Measurements from ENCODE around the gene SMARCA1. TPM values are rescaled to one million over a fixed set of nuclear protein-coding genes. Genes with fewer than 3 reads are reported as not detected.
"Not testable (repeated sequence)": the region's sequence is repeated elsewhere in the genome, so short reads cannot be mapped to it uniquely, and the experiment has no call there.

Gene SMARCA1
- total and polyA plus RNA-seq, 2 of the 13 experiments (the other 11 are each of a cell fraction or from before 2014, with no cell fraction given): 97.7 to 145 TPM

- TF ChIP-seq ZNF780A (CRISPR knock-in tag; IDR thresholded peaks at IDR 0.05): no peak
- no peak for TF ChIP-seq FOXO1 (CRISPR knock-in tag; IDR thresholded peaks at IDR 0.05)
- TF ChIP-seq FOXJ3 (CRISPR knock-in tag; IDR thresholded peaks at IDR 0.05; ENCODE audit: borderline replicate concordance): no peak
- no peak for TF ChIP-seq TOPORS (CRISPR knock-in tag; IDR thresholded peaks at IDR 0.05)
- TF ChIP-seq ZNF674 (CRISPR knock-in tag; IDR thresholded peaks at IDR 0.05; ENCODE audit: low read depth): no peak
Observed at GRCh38 chrX:129565046-129565650, 41.9 kb upstream of the SMARCA1 start (continued).

- POLR2A ChIA-PET; H3K27ac ChIP-seq (ENCODE audit: extremely low read length, insufficient read depth, low read length); H3K27me3 ChIP-seq (ENCODE audit: control insufficient read depth in 1 of 2, insufficient read depth in 2 of 2, low read length in 2 of 2); H3K79me2 ChIP-seq (ENCODE audit: insufficient read depth, low read length); DNase-seq (ENCODE audit: low spot score); H3K9me3 ChIP-seq (ENCODE audit: low read length); H4K20me1 ChIP-seq (ENCODE audit: insufficient read depth, low read length); ATAC-seq; H3K4me1 ChIP-seq (ENCODE audit: insufficient read depth, low read length); H3K4me2 ChIP-seq (ENCODE audit: low read depth, low read length); intact Hi-C loops (cut with micrococcal nuclease; ENCODE audit: unreplicated experiment); CTCF ChIA-PET (ENCODE audit: low intra/inter-chr PET ratio, low total read pairs); H3K4me3 ChIP-seq (replicated peaks in 1 of 3; ENCODE audit: insufficient read depth in 1 of 3, low read depth in 2 of 3, low read length in 3 of 3); H3K9ac ChIP-seq (ENCODE audit: insufficient read depth, low read depth, low read length); H2AFZ ChIP-seq (ENCODE audit: low read length); BruUV-seq (replicated peaks); FAIRE-seq; in situ Hi-C loops (cut with HindIII; ENCODE audit: extremely low pct_ligation_motif_present, low pct_unique_long_range_greater_than_20kb): not testable (repeated sequence)
- peaks cover 3 to 30% of the 10 kb centered on the region in 2 experiments; a peak in 4 of 5 replicates for H3K36me3 ChIP-seq (replicated peaks in 1 of 2; ENCODE audit: control insufficient read depth in 1 of 2, insufficient read depth in 2 of 2, low read length in 2 of 2)
- 100% methylated on average over 1 of the region's 5 CpGs for WGBS (ENCODE audit: low lambda C conversion rate)
Observed at GRCh38 chrX:129564345-129564744, 41.1 kb upstream of the SMARCA1 start.

GRCh38 chrX:129561453-129561852 lies 38.2 kb upstream of the SMARCA1 start:
- Histone ChIP-seq H3K79me2 (ENCODE audit: insufficient read depth, low read length) (no peaks in the 10 kb centered on the region), H3K27me3 (ENCODE audit: control insufficient read depth in 1 of 2, insufficient read depth in 2 of 2, low read length in 2 of 2) (no peaks in the 10 kb centered on the region), H4K20me1 (ENCODE audit: insufficient read depth, low read length) (no peaks in the 10 kb centered on the region), H2AFZ (ENCODE audit: low read length) (no peak overlapping the region), H3K4me1 (ENCODE audit: insufficient read depth, low read length) (no peaks in the 10 kb centered on the region), H3K4me2 (ENCODE audit: low read depth, low read length) (no peak overlapping the region), H3K27ac (ENCODE audit: extremely low read length, insufficient read depth, low read length) (no peak overlapping the region), H3K4me3 (replicated peaks in 1 of 3; ENCODE audit: insufficient read depth in 1 of 3, low read depth in 2 of 3, low read length in 3 of 3) (no peak overlapping the region), H3K36me3 (replicated peaks in 1 of 2; ENCODE audit: control insufficient read depth in 1 of 2, insufficient read depth in 2 of 2, low read length in 2 of 2) (peaks cover 3 to 37% of the 10 kb centered on the region in 2 experiments; a peak in 4 of 5 replicates), H3K9ac (ENCODE audit: insufficient read depth, low read depth, low read length) (no peak overlapping the region), H3K9me3 (ENCODE audit: low read length) (no peaks in the 10 kb centered on the region)
- TF ChIP-seq POGK (CRISPR knock-in tag; conservative IDR thresholded peaks at IDR 0.05) (no peak), SIN3B (IDR thresholded peaks at IDR 0.05; ENCODE audit: low read length) (no peak), MXD3 (CRISPR knock-in tag; IDR thresholded peaks at IDR 0.05) (no peak), ZNF512 (CRISPR knock-in tag; IDR thresholded peaks at IDR 0.05) (no peak), NFE2 (CRISPR knock-in tag; IDR thresholded peaks at IDR 0.05) (no peak), SRF (IDR thresholded peaks at IDR 0.05; ENCODE audit: low read depth, low read length) (no peak)
- no TSS peak for BruUV-seq (replicated peaks)
- ChIA-PET POLR2A (no interaction called here), CTCF (ENCODE audit: low intra/inter-chr PET ratio, low total read pairs) (no interaction called here)
- no peak for FAIRE-seq
- ATAC-seq: no peak
- no peak for DNase-seq (ENCODE audit: low spot score)
- 46% methylated on average over 3 of the region's 3 CpGs for WGBS (ENCODE audit: low lambda C conversion rate)
- in situ Hi-C loops (cut with HindIII; ENCODE audit: extremely low pct_ligation_motif_present, low pct_unique_long_range_greater_than_20kb) (no loop called here), intact Hi-C loops (cut with micrococcal nuclease; ENCODE audit: unreplicated experiment) (no loop called here)
